Activated T-helper 2 cell treated with anti-CD3 and anti-CD28 coated beads, Interferon-gamma antibody, Interleukin-2, Interleukin-4, amounts not matched to agents 10 μg/mL and 5 μg/mL and 100 μg/mL, durations not matched to agents 14 hours and 24 hours and 36 hours (primary cell): ENCODE measurements around the gene MAP1LC3A. TPM values are rescaled to one million over a fixed set of nuclear protein-coding genes. Genes with fewer than 3 reads are reported as not detected.
A peak's percentile ranks its signal among the peaks of the same experiment; 100 is the strongest.

ENCODE experiments used
- DNase-seq: peaks from one replicate; pipeline ENCODE4 v3.0.0; 2021; ENCODE audit warnings: low spot score
- H3K27ac Mint-ChIP-seq: one replicate; pipeline ENCODE4 v1.8.0; 2021; ENCODE audit warnings: mixed read lengths
- H3K27me3 Mint-ChIP-seq: one replicate; pipeline ENCODE4 v1.8.0; 2021; ENCODE audit warnings: low read depth, mixed read lengths
- H3K36me3 Mint-ChIP-seq: one replicate; pipeline ENCODE4 v1.8.0; 2021; ENCODE audit warnings: low read depth, mixed read lengths
- H3K4me1 Mint-ChIP-seq: one replicate; pipeline ENCODE4 v1.8.0; 2021; ENCODE audit warnings: low read depth, mixed read lengths
- H3K4me3 Mint-ChIP-seq: one replicate; pipeline ENCODE4 v1.8.0; 2021; ENCODE audit warnings: low read depth, mild to moderate bottlenecking, moderate library complexity, mixed read lengths
- H3K9me3 Mint-ChIP-seq: one replicate; pipeline ENCODE4 v1.8.0; 2021; ENCODE audit warnings: mixed read lengths
- intact Hi-C: fragments of 100-400 bp; cut with micrococcal nuclease; formaldehyde crosslinking; loops from one replicate; pipeline ENCODE4 v1.15.1; 2023
- total RNA-seq: library from RNA; stranded (reverse); gene quantifications from 2 replicates; pipeline ENCODE4 v1.2.3, GENCODE V29; 2022

Gene MAP1LC3A
- total RNA-seq, 1 donor from 2014 or later = 2.4 TPM

DNA sequence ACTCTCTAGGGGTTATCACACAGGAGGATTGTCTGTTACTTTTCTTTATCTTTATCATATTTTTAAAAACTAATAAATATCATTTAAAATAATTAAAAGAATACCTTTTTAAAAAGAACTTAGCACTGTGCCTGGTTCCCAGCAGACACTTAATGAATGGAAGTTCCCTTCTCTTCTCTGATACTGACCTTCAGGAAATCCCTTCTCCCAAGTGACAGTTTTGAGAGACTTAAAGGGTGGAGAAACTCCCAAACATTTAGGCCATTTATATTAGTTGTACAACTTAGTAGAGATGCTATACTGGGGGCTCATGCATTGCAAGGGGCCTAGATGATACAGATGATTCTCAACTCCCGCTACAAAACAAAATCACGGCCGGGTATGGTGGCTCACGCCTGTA is 18.5 kb downstream of the MAP1LC3A start:
- Mint-ChIP-seq H3K4me3 (no peak overlapping the region), H3K4me1 (peaks cover 24% of the 10 kb centered on the region), H3K36me3 (peaks cover 14% of the 10 kb centered on the region), H3K9me3 (no peaks in the 10 kb centered on the region), H3K27me3 (no peaks in the 10 kb centered on the region), H3K27ac (no peak overlapping the region)
- DNase-seq = no peak
- intact Hi-C loops = no loop called here

DNA sequence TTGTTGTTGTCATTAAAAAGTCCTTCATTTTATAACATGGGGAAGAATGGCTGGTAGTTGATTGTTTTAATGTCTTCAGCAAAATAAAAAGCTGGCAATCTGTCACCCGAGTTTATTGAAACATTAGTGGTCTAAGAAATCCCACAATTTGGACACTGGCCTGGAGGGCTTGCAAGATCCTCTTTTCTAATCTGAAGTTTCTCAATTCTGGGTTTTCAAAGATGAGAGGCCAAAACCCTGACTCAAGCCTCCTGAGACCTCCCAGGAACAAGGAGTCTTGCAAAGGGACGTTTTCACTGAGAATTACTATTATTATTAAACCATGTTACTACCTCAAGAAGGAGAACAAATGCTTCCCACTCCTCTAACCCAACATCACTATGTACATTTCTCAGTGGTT is 19.5 kb downstream of the MAP1LC3A start:
- Mint-ChIP-seq H3K27ac (no peak overlapping the region), H3K27me3 (no peaks in the 10 kb centered on the region), H3K4me1 (peaks cover 26% of the 10 kb centered on the region), H3K9me3 (no peaks in the 10 kb centered on the region), H3K36me3 (peaks cover 14% of the 10 kb centered on the region), H3K4me3 (no peak overlapping the region)
- intact Hi-C loops = no loop called here
- DNase-seq = no peak

DNA sequence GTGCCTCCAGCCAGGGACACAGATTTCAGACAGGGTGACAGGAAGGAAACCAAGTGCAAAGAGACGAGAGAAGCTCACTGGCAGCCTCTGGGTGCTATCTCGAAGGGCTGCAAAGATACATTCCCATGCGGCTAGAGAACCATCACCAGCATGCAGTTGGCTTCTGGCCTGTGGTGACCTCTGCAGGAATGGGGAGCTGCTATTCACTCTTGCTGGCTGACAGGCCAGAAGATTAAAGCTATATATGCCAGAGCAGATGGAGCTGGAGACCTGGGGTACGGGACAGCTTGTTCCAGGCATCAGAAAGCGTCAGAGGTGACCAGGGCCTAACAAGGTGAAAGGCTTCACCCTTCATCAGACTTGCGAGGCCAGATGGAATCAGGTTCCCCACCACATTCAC is 20.0 kb downstream of the MAP1LC3A start:
- no peaks in the 10 kb centered on the region for H3K9me3 Mint-ChIP-seq
- intact Hi-C loops = no loop called here
- peaks cover 14% of the 10 kb centered on the region for H3K36me3 Mint-ChIP-seq
- H3K4me1 Mint-ChIP-seq = peaks cover 26% of the 10 kb centered on the region
- no peak overlapping the region for H3K4me3 Mint-ChIP-seq
- H3K27me3 Mint-ChIP-seq = no peaks in the 10 kb centered on the region
- no peak overlapping the region for H3K27ac Mint-ChIP-seq
- no peak for DNase-seq

DNA sequence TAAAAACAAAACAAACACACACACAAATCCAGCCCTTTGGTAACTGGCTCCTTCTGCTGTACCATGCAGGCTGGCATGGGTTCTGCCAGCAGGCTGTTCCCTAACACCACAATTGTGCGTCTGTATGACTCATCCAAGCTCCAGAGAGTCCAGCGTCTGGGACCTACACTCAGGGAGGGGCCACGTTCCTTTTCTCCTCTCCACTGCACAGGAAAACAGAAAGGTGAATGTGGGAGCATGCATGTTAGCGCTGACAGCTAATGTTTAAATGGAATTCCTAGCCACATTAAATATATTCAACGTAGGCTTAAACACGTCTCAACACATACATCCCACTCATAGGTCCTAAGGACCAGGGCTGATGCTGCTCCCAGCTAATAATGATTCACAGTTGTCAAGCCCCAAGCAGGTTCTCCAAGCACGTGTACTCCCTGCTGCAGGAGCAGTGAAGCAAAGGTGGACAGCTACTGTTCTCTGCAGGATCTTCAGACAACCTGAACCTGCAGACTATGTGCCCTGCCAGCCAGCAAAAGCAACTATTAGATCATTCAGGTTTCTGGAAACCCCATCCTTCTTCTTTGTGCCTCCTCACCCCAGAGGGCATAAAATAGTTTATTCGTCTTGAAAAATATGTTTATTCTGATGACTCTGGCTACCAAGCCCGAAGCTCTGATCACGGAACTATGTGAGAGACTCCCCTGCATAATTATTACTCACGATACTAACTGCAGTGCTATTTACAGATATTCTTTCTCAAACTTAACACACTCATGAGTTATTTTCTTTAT is 20.9 kb downstream of the MAP1LC3A start:
- Mint-ChIP-seq H3K36me3 (peaks cover 14% of the 10 kb centered on the region), H3K27ac (no peak overlapping the region), H3K9me3 (no peaks in the 10 kb centered on the region), H3K27me3 (no peaks in the 10 kb centered on the region), H3K4me1 (peaks cover 26% of the 10 kb centered on the region), H3K4me3 (no peak overlapping the region)
- intact Hi-C loops = no loop called here
- no peak for DNase-seq

DNA sequence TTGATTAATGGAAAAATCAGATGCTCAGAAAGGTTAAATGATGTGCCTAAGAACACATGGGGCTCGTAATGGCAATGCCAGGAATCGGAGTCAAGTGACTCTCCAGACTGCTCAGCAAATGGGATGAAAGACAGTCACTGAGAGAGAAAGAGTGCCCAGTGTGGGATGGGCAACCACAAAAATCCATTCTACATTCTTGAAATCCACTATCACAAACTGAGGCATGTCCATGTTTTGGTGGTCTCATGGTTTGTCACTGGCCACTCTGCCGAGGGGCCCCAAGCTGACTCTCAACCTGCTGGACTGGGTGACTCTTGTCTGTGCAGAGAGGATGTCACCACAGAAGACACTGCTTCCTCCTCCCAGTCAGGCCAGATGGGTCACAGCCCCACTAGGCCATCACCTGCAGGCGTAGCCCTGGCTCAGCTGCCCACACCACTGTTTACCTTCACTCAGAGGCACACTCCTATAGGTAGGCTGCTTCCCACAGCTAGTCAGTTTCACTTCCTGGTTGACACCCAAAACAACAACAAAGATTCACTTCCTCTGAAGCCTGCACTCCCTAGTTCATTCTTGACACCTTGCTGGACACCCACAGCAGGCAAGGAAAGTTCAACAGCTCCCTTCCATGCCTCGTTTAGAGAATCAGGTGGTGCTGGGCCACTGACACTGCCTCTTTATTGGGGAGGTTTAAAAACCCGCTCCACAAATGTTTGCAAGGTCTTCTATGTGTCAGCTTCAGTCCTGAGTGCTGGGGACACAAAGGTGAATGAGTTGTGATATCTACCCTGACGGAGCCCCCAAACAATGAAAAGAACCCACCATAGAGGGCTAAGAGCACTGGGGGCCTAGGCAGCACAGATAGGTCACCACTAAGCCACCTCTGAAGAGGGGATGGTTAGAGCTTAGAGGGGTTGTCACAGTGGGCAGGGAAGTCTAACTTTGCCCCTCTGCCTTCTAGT is 21.7 kb downstream of the MAP1LC3A start:
- intact Hi-C loops = no loop called here
- Mint-ChIP-seq H3K4me3 (no peak overlapping the region), H3K27ac (peak overlapping the region; percentile 78), H3K4me1 (peaks cover 26% of the 10 kb centered on the region), H3K27me3 (no peaks in the 10 kb centered on the region), H3K9me3 (no peaks in the 10 kb centered on the region), H3K36me3 (peaks cover 12% of the 10 kb centered on the region)
- no peak for DNase-seq

DNA sequence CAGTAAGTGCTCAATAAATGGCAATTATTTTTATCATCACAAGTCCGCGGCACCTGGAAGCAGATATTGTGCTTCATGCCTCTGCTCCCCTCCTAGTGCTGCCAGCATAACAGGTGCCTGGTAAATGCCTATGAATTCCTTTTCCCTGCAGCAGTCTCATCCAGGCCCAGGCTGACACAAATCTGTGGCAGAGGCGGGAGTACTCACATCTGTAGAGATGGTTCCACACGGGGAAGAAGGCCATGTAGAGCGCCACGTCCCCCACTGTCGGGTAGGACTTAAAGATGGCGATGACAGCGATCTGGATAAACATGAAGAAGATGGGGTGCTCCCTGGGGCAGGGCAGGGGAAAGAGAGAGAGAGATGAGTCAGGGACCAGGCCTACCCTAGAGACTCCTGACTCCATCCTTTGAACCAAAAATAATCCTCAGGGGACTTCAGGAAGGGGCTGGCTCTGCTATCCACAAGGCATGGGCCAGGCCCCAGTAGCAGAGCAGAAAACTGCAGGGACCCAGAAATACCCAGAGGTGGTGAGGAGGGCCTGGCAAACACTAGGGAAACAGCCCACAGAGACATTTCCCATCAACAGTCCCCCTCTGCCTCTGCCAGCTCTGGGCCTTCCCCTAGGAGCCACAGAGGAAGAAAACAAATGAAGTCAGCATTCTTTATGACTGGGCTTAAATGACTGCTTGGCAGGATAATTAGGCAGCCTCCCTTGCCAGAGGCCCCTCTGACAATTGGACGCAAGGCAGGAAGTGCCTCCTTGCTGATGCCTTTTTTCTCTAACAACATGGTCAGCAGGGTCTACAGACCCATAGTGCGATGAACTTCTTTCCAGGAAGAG is 23.0 kb downstream of the MAP1LC3A start:
- Mint-ChIP-seq H3K27me3 (no peaks in the 10 kb centered on the region), H3K36me3 (peaks cover 15% of the 10 kb centered on the region), H3K4me3 (no peak overlapping the region), H3K27ac (peak overlapping the region; percentile 77), H3K4me1 (peaks cover 26% of the 10 kb centered on the region), H3K9me3 (no peaks in the 10 kb centered on the region)
- intact Hi-C loops = no loop called here
- DNase-seq = no peak

DNA sequence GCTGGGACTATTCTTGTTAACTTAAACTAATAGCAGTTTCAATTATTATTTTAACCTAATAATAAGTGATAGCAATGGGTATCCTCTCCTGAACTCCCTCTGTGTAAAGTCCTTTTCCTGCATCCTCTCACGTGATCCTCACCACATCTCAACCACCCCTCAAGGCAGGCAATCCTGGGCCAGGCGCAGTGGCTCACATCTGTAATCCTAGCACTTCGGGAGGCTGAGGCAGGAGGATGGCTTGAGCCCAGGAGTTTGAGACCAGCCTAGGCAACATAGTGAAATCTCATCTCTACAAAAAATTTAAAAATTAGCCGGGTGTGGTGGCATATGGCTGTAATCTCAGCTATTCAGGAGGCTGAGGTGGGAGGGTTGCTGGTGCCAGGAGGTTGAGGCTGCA is 23.7 kb downstream of the MAP1LC3A start:
- Mint-ChIP-seq H3K27me3 (no peaks in the 10 kb centered on the region), H3K27ac (peak overlapping the region; percentile 51), H3K4me1 (peaks cover 26% of the 10 kb centered on the region), H3K4me3 (no peak overlapping the region), H3K36me3 (peaks cover 15% of the 10 kb centered on the region), H3K9me3 (no peaks in the 10 kb centered on the region)
- intact Hi-C loops = no loop called here
- no peak for DNase-seq

DNA sequence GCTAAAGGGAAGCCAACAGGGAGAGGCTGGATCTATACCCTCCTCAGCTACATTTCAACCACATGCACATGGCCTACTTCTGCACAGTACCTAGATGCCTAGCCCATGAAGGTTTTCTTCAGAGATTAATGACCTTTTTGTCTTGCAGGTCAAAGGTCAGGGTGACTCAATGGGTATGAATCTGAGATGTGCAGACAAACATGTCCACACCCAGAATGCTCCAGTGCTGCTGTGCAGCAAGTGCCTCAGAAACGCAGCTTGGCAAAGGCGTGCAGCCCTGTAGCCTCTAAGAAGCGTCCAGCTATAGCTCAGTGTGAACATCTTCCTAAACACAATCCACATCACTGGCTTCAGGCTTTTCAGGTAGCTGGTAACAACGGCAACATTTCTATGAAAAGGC is 24.4 kb downstream of the MAP1LC3A start:
- H3K36me3 Mint-ChIP-seq = peaks cover 18% of the 10 kb centered on the region
- intact Hi-C loops = no loop called here
- no peak for DNase-seq
- H3K27ac Mint-ChIP-seq = peak overlapping the region; percentile 52
- no peaks in the 10 kb centered on the region for H3K9me3 Mint-ChIP-seq
- no peaks in the 10 kb centered on the region for H3K27me3 Mint-ChIP-seq
- H3K4me1 Mint-ChIP-seq = peaks cover 26% of the 10 kb centered on the region
- no peak overlapping the region for H3K4me3 Mint-ChIP-seq

DNA sequence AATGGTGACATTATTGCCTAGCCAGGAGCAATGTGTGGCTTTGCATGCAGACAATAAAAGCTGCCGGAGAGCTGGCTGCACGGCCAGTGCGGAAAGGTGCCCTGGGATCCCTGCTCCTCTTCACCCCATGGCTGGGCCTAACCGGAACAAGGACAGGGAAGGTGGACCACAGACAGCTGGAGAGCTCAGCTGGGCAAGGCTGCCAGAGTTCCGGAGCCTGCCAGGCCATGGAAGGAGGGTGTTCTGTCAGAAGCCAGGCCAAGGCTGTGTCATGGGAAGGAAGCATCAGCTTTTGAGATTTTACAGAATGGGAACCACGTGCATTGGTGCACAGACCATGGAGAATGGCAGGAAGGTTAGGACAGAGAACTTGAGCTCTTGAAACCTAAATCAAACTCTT is 25.0 kb downstream of the MAP1LC3A start:
- Mint-ChIP-seq H3K27me3 (no peaks in the 10 kb centered on the region), H3K9me3 (no peaks in the 10 kb centered on the region), H3K27ac (no peak overlapping the region), H3K4me3 (no peak overlapping the region), H3K4me1 (peaks cover 26% of the 10 kb centered on the region), H3K36me3 (peaks cover 18% of the 10 kb centered on the region)
- no peak for DNase-seq
- intact Hi-C loops = no loop called here

DNA sequence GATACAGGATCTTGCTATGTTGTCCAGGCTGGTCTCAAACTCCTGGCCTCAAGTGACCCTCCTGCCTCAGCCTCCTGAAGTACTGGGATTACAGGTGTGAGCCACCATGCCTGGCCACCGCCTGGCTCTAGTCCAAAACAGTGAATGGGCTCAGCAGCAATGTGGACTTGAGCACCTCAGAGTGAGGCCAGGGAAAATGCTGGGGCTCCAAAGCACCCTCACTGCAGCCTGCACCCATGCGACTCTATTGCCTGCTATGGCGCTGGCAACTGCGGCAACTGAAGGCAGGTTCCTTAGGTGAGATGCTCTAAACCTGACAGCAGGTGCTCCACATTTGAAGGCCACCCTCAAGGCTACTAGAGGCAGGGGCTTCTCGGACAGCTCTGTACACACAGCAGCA is 26.5 kb downstream of the MAP1LC3A start:
- intact Hi-C loops = no loop called here
- Mint-ChIP-seq H3K9me3 (no peaks in the 10 kb centered on the region), H3K4me3 (no peak overlapping the region), H3K27ac (no peak overlapping the region), H3K4me1 (peaks cover 21% of the 10 kb centered on the region), H3K36me3 (peaks cover 15% of the 10 kb centered on the region), H3K27me3 (no peaks in the 10 kb centered on the region)
- no peak for DNase-seq

DNA sequence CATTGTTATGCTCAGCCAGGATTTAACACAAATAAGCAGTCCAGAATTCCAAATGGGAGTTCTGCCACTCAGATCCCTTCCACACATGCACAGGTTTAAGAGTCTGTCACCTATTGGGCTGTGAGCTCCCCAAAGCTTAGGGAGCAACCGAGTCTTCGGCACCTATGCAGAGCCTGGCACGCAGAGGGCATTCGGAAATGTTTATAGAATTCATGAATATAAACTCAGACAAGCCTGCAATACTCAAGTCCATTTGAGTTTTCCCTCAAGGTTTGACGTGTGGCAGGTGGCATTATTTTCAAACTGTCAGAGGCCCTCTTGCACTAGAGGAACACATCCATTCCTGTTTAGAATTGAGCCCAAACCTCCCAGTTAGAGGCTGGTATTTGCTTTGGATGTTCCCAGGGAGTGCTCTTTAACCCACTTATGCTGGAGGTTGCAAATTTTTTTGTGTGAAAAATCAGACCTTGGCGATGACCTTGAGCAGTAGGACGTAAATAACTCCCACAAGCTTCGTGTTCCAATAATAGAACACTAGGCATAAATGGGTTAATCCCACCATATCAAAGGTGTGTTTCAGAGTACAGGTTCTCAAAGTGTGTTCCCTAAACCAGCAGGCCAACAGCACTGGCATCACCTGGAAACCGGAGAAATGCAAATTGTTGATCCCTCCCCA is 28.1 kb downstream of the MAP1LC3A start:
- Mint-ChIP-seq H3K4me1 (peaks cover 6% of the 10 kb centered on the region), H3K27ac (no peak overlapping the region), H3K9me3 (no peaks in the 10 kb centered on the region), H3K4me3 (no peak overlapping the region), H3K27me3 (no peaks in the 10 kb centered on the region), H3K36me3 (peaks cover 11% of the 10 kb centered on the region)
- DNase-seq = no peak
- intact Hi-C loops = no loop called here
